ENCODE data around the gene OR4C45.
"Not testable (repeated sequence)": the region's sequence is repeated elsewhere in the genome, so short reads cannot be mapped to it uniquely, and the experiment has no call there.

OR4C45 gene

DNA sequence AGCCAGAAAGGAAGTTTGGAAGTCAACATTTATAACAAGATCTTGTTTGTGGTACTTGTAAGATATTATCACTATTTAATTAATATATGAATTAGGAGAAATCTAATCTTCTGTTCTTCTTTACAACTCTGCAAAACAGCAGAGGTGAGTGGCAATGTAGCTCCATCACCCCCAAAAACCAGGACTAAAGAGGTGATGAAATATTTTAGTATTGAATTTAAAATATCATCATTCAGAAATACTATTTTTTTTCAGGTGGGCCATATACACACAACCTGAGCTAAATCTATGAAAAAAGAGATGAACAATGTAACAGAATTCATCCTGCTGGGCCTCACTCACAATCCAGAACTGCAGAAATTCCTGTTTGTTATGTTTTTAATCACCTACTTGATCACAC is at the start of gene OR4C45:
Gene OR4C45 (plus strand): TSS at position 301 of the 400 bp plus-strand sequence.
- Histone ChIP-seq H3K4me1 (ENCODE audit: insufficient read depth, low read length) (no peaks in the 10 kb centered on the region), H3K79me2 (ENCODE audit: insufficient read depth, low read length) (no peaks in the 10 kb centered on the region), H3K27me3 (ENCODE audit: insufficient read depth, low read length, poor library complexity) (no peaks in the 10 kb centered on the region), H4K20me1 (ENCODE audit: insufficient read depth, low read length) (no peaks in the 10 kb centered on the region), H3K36me3 (ENCODE audit: insufficient read depth, low read length) (no peaks in the 10 kb centered on the region), H3K4me2 (ENCODE audit: insufficient read depth, low read length) (no peak within 1 kb of the TSS), H3K4me3 (ENCODE audit: low read depth in 1 of 2, low read length in 2 of 2) (no peak within 1 kb of the TSS), H2AFZ (ENCODE audit: low read depth, low read length) (no peak within 1 kb of the TSS), H3K9me3 (ENCODE audit: insufficient read depth, low read length, severe bottlenecking) (no peaks in the 10 kb centered on the region), H3K9ac (ENCODE audit: low read depth, low read length) (no peak within 1 kb of the TSS), H3K27ac (ENCODE audit: low read length) (no peak within 1 kb of the TSS)
- DNase-seq: no peak
- ATAC-seq (ENCODE audit: insufficient read depth, low read depth): no peak
- TF ChIP-seq CTCF (IDR thresholded peaks at IDR 0.05; ENCODE audit: borderline replicate concordance, extremely low read depth, low read length, poor library complexity, severe bottlenecking) (no peak), EZH2 (IDR thresholded peaks at IDR 0.05; ENCODE audit: borderline replicate concordance, low read depth, low read length, severe bottlenecking) (no peak)

DNA sequence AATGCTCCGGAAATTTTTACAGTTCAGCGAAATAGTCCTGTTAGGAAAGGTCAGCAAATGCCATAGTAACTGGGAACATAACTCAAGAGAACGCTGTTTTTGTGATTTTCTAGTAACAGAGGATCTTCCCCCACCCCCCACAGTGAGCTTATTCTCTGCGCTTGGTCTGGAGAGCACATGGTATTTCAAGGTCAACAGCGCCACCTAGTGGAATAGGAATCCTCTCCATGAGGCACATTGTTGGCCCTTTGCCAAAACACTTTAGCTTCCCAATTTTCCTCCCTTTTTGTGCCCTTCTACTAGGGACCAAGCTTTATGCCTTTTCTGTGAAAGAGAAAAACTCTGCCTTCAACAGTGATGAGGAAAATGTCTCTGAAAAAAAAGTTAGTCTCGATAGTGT is 37.1 kb upstream of the OR4C45 start:
- Histone ChIP-seq H3K79me2 (ENCODE audit: insufficient read depth, low read length) (no peaks in the 10 kb centered on the region), H3K4me3 (ENCODE audit: low read depth in 1 of 2, low read length in 2 of 2) (no peak overlapping the region), H3K9me3 (ENCODE audit: insufficient read depth, low read length, severe bottlenecking) (no peaks in the 10 kb centered on the region), H3K27ac (ENCODE audit: low read length) (no peak overlapping the region), H3K4me1 (ENCODE audit: insufficient read depth, low read length) (no peaks in the 10 kb centered on the region), H3K4me2 (ENCODE audit: insufficient read depth, low read length) (no peak overlapping the region), H4K20me1 (ENCODE audit: insufficient read depth, low read length) (no peaks in the 10 kb centered on the region), H2AFZ (ENCODE audit: low read depth, low read length) (no peak overlapping the region), H3K27me3 (ENCODE audit: insufficient read depth, low read length, poor library complexity) (no peaks in the 10 kb centered on the region), H3K36me3 (ENCODE audit: insufficient read depth, low read length) (no peaks in the 10 kb centered on the region), H3K9ac (ENCODE audit: low read depth, low read length) (no peak overlapping the region)
- DNase-seq: peak; percentile 55
- ATAC-seq (ENCODE audit: insufficient read depth, low read depth): peak; percentile 53; the same call in 1 of the 3 replicates
- peak; percentile 72 for TF ChIP-seq CTCF (IDR thresholded peaks at IDR 0.05; ENCODE audit: borderline replicate concordance, extremely low read depth, low read length, poor library complexity, severe bottlenecking)
- TF ChIP-seq EZH2 (IDR thresholded peaks at IDR 0.05; ENCODE audit: borderline replicate concordance, low read depth, low read length, severe bottlenecking): no peak

DNA sequence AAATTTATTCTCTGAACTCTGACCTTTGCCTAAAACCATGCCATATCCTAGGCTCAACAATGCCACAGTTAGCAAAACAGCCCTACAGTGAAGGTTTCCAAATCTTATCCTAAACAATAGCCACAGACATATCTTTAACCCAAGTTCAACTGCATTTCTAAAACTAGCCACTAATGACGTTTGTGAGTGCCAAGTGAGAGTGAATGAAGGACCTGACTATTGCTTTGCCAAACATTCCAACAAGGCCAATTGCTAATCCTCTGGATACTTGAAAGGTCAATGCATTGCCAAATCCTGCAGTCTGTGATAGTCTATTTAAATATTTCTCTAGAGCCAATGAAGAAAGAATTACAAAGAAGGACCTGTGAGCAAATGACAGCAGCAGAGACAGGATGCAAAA is 2.5 kb upstream of the OR4C45 start:
- no peak for DNase-seq
- ATAC-seq (ENCODE audit: insufficient read depth, low read depth): no peak

GRCh38 chr11:50036239-50036638 is 3.6 kb downstream of the OR4C45 start:
- not testable (repeated sequence) for H3K79me2 ChIP-seq (ENCODE audit: insufficient read depth, low read length); DNase-seq; H3K9ac ChIP-seq (ENCODE audit: low read depth, low read length); H2AFZ ChIP-seq (ENCODE audit: low read depth, low read length); H3K4me2 ChIP-seq (ENCODE audit: insufficient read depth, low read length); H3K4me3 ChIP-seq (ENCODE audit: low read depth in 1 of 2, low read length in 2 of 2); H3K36me3 ChIP-seq (ENCODE audit: insufficient read depth, low read length); H3K4me1 ChIP-seq (ENCODE audit: insufficient read depth, low read length); H3K27ac ChIP-seq (ENCODE audit: low read length); H4K20me1 ChIP-seq (ENCODE audit: insufficient read depth, low read length); ATAC-seq (ENCODE audit: insufficient read depth, low read depth); H3K27me3 ChIP-seq (ENCODE audit: insufficient read depth, low read length, poor library complexity); H3K9me3 ChIP-seq (ENCODE audit: insufficient read depth, low read length, severe bottlenecking)

More for the DNA sequence above, 2.5 kb upstream of the OR4C45 start:
- H3K27ac ChIP-seq (ENCODE audit: low read length): no peak overlapping the region
- H3K36me3 ChIP-seq (ENCODE audit: insufficient read depth, low read length): no peaks in the 10 kb centered on the region
- no peaks in the 10 kb centered on the region for H3K9me3 ChIP-seq (ENCODE audit: insufficient read depth, low read length, severe bottlenecking)
- no peaks in the 10 kb centered on the region for H4K20me1 ChIP-seq (ENCODE audit: insufficient read depth, low read length)
- H3K27me3 ChIP-seq (ENCODE audit: insufficient read depth, low read length, poor library complexity): no peaks in the 10 kb centered on the region
- H3K9ac ChIP-seq (ENCODE audit: low read depth, low read length): no peak overlapping the region
- H2AFZ ChIP-seq (ENCODE audit: low read depth, low read length): no peak overlapping the region
- no peaks in the 10 kb centered on the region for H3K4me1 ChIP-seq (ENCODE audit: insufficient read depth, low read length)
- TF ChIP-seq EZH2 (IDR thresholded peaks at IDR 0.05; ENCODE audit: borderline replicate concordance, low read depth, low read length, severe bottlenecking) (no peak), CTCF (IDR thresholded peaks at IDR 0.05; ENCODE audit: borderline replicate concordance, extremely low read depth, low read length, poor library complexity, severe bottlenecking) (no peak)
- no peak overlapping the region for H3K4me2 ChIP-seq (ENCODE audit: insufficient read depth, low read length)
- no peaks in the 10 kb centered on the region for H3K79me2 ChIP-seq (ENCODE audit: insufficient read depth, low read length)
- no peak overlapping the region for H3K4me3 ChIP-seq (ENCODE audit: low read depth in 1 of 2, low read length in 2 of 2)
